GF-D8 (cell line): ENCODE results near the gene PCDH8.

ENCODE experiments used
- DNase-seq: peaks from one replicate; lab custom pipeline; 2025; lab: John Stamatoyannopoulos, UW

Gene PCDH8

DNA sequence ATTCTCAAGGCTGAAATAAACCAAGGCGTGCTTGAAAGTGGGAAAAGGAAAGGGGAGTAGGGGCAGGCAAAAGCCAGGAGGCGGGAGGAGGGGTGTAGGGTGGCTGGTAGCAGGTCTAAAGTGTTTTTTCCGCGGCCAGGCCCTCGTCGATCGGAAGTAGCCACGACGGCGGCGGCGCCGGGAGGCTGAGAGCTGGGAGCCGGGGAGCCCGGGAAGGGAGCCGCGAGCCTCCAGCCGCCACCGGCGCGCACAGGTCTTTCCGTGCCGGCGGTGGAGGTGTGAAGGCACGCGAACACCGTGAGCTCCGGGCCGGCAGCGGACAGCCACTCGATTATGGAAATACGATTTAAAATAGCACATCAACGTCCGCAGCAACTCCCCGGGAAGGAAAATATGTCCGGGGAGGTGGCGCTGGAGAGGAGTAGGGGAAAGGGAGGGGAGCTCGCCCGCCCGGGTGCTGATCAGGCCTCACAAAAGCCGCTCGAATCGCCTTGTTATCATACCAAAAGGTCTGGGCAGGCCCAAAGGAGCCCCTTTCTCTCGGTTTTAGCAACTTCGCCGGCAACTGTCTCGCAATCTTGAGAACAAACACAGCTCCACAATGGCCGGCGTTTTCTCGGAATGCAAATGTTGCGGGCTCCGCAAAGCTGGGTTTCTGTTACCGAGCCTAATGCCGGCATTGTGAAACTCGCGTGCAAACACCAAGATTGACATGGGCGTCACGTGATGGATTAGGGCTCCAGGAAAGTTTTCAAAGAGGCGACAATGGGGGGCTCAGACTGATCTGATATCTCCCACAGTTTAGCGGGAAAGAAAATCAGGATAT is 2.9 kb upstream of the PCDH8 start:
- no peak for DNase-seq

DNA sequence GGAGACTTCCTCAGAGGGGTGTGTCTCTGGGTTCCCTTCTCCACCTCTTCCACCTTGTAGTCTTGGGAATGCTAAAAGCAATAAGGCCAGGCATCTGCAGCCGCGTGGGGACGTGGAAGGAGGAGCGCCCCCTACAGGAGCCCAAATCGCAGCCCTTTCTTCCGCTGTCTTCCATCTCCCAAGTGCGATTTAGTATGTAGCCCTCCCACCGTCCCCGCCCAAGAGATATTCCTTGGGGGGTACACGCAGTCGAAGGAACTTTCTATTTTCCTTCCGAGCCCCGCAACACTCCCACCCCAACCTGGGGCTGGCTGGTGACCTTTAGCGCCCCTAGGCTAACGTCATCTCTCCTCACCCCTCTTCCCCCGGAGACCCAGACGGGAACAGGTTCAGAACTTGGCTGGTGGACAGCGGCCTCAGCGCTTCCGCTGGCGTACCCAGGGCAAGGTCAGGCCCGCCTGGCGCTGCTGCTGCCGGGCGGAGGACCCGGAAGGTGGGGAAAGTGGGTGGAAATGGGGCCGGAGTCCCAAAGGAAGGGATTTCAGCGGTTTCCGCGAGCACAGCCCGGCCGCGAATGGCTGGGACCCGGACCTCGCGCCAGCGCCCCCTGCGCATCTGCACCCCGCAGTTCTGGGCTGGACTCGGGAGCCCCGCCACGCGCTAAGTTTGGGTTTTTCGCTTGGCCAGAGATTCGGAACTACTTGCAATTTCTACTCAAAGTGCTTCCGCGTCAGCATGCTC is 2.1 kb upstream of the PCDH8 start:
- DNase-seq = no peak

DNA sequence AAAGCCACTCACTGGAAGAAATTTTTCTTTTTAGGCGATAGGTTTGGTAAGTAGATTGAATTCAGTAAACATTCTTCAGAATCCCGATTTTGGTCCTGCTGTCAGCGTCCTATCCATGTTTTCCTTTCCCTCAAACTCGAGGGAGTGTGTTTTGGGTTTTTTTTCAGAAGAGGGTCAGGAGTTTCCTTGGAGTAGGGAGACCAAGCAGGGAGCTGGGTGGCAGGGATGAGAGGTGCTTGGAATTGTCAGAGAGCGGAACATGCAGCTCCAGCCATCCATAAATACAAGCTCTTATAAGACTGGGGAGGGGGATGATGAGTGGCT is 1.6 kb upstream of the PCDH8 start:
- DNase-seq = no peak

DNA sequence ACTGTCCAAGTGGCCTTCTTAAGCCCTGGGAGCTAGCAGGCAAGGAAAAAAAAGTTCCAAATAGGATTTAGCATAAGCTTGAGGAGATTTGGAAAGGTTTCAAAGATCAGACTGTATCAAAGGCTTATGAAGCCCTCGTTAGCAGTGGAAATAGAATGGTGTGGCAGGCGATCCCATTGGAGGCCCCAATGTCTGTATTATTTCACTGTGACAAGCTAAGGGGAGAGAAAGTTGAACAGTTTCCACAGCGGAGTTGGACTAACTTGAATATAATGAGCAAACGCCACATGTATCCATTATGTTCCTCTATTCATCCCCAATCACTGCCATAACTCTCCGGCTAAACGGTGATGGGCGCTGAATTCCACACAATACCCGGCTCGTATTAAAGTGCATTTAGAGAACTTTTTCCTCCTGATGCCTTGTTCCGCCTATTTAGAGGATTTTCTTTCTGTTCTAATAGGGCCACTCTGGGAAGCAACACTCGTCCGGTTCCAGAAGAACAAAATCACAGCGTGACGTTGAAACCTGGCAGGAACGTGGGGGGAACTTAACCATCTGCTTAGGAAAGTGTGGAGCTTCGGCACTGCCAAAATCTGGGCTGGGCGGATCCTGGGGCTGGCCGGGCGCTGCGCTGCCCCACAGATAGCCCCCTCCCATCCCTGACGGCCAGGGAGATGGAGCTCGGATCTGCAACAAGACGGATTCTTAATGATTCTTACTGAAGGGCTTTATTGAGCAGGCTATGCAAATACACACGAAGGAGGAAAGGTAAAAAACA is 1.0 kb upstream of the PCDH8 start:
- no peak for DNase-seq

DNA sequence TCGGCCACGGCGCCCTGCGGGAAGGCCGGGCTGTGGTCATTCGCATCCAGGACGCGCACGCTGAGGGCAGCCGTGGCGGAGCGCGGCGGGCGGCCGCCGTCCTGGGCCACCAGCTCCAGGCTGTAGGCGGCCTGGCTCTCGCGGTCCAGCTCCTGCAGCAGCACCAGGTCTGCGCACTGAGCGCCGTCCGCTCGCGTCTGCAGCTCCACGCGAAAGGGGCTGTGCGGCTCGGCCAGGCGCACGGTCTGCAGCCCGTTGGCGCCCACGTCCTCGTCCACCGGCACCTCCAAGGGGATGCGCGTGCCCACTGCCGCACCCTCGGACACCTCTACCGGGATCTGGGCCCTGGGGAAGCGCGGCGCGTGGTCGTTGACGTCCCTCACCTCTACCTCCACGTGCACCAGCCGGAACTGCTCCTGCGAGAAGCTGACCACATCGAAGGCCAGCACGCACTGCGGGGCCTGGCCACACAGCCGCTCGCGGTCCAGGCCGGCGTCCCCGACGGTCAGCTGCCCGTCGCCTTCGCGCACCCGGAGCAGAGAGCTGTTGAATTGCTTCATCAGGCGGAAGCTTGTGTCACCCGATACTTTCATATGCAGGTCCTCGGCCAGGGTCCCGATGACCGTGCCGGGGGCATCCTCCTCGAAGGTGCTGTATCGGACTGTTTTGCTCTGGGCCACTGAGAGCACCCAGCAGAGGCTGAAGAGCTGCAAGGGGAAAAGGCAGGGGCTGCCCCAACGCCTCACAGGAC is 583 bp downstream of the PCDH8 start:
- no peak for DNase-seq

DNA sequence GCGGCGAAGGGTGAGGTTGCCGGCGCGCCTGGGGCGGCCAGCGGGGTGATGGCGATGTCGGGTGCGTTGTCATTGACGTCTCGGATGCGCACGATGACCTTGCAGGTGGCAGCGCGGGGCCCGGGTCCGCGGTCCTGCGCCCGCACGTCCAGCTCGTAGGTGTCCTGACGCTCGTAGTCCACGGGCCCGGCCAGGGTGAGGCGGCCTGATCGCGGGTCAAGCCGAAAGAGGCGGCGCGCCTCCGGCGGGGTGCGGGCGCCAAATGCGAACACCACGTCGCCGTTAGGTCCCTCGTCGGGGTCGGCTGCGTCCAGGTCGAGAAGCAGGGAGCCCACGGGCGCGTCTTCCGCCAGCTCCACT is 1.1 kb downstream of the PCDH8 start:
- DNase-seq = no peak

DNA sequence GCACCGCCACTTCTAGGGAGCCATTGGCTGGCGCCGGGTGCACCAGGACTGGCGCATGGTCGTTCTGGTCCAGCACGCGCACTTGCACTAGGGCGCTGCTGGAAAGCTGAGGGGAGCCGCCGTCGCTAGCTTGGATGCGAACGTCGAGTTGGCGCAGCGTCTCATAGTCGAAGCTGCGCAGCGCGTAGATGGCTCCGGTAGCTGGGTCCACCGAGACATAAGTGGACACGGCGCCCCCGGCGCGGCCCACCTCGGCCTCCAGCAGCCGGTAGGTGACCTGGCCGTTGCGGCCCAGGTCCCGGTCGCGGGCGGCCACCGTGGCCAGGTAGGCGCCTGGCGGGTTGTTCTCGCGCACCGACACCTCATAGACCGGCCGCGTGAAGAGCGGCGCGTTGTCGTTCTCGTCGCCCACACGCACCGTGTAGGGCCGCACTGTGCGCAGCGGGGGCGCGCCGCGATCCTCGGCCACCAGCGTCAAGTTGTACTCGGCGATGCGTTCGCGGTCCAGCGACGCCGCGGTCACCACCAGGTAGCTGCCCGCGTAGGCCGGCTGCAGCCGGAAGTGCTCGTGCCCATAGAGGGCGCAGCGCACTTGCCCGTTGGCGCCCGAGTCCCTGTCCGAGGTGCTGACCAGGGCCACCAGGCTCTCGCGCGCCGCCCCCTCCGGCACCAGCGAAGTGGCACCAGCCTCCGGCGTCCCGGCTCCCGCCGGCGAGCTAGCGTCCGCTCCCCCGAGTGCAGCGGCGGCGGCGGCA is 1.7 kb downstream of the PCDH8 start:
- no peak for DNase-seq

DNA sequence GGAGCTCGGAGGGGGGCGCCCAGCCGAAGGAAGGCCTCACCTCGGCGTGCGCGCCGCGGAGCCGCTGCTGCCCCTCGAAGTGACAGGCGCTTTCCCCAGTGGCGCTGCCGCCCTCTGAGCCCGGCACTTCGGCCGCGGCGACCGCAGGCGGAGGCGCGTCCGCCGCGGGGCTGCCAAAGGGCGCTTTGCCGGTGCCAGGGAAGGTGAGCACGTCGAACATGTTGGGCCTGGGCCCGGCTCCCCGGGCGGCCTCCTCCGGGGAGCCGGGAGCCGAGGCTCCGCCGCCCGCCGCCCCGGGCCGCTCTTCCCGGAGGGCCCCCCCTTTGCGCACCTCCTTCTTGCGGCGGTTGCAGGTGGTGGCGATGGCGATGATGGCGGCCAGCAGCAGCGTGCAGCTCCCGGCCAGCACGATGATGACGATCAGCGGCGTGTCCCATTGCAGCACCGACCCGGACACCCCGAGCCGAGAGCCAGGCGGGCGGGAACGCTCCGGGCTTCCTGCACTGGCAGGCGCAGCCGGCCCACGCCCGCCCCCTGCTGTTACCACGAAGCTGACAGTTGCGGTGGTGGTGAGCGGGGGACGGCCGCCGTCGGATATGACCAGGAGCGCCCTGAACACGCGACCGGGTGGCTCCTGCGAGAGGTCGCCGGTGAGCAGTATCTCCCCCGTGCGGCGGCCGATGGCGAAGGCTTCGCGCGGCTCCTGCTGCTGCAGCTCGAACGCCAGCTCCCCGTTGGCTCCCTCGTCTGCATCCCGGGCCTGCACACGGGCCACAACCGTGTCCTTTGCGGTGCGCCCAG is 2.5 kb downstream of the PCDH8 start:
- no peak for DNase-seq

DNA sequence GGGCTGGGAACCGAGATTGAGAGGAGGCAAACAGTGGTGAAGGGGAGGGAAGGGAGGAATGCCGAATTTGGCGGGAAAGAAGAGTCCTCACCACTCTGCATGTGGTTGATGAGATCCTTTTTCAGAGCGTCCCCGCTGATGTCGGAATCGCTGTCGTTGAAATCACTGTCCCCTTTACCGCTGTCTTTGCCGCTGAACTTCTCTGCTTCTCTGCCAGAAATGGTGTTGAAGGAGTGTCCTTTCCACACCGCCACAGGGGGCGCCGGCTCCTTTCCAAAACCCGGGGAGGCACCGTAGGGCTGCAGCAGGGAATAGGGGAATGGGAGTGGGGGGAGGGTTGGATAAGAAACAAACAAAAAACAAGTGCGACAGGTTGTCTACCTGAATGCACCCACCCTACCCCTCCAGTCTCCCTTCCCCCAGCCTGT is 3.1 kb downstream of the PCDH8 start:
- no peak for DNase-seq

DNA sequence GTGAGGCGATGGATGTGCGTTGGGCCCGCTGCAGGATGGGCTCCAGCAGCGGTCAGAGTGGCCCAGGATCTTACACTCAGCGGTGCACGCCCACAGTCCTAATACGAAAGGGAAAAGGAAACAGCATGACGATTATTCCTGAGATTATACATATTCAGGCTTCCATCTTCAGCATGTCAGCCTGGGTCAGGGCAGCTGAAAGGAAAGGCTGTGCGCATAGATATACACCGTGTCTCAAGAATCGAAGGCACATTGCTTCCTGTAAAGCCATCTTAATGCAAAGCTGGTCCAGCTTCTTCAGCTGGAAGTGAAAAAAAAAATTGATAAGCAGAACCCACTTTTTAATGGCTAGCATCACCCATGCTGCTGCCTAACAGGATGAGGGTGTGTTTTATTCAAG is 3.6 kb downstream of the PCDH8 start:
- no peak for DNase-seq

DNA sequence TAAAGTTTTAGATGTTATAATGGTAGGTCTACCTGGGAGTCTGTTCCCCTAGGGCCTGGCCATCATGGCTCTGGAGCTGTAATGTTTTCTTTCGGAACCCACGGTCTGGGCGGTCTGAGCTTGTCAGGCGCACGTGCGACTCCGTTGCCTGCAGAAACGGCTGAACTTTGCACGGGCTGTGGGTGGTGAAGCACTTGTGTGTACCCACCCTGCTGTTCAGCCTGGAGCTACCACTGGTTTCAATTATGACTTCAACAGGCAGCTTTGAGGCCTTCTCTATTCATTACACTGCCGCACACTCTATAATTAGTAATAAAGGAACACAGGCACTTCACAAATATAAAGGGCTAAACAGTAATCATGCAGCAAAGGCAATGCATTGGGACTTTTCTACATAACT is 6.0 kb downstream of the PCDH8 start:
- no peak for DNase-seq

DNA sequence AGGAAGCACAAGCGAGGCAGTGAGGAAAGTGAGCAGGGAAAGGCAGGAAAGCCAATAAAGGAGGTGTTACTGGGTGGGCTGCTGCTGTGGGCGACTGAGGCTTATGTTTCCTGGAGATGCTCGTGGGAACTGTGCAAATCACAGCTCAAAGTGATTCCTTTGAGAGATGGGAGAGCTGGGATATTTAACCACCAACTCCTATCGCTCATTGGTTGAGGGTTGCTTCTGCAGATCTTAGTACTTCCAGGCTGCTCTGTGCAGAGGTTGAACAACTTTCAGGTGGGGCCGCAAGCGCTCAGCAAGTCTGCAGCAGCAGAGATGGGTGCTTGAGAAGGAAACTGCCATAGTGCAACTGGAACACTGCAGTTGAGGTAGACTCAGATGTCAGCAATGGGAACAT is 8.4 kb downstream of the PCDH8 start:
- no peak for DNase-seq

DNA sequence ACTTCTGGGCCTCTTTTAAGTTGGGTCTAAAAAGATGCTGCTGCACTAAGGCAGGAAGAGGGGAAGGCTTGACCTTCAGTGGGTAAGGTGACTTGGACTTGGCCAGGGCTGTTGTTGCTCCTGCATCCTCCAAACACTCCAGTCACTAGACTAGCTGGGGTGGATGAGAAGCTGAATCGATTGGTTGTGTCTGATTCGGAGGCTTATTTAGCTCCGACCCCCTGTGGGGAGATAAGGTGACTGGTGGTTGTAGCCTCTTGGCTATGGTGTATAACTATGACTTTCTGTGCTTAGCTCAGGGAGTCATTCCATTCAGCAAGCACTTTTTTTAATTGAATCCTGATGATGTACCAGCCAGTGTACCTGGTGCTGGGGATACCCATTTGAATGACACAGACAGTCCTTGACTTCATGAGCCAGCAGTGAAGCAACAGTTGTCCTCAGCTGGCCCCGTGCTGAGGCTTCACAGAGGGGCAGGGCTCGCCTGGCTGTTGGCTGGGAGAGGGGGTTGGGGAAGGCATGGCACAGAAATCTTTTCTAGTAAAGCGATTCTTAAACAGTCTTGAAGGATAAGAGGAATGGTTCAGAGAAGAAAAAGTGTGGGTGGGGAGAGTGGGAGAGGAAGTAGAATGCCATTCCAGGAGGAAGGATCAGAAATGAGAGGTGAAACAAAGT is 9.9 kb downstream of the PCDH8 start:
- DNase-seq = no peak

DNA sequence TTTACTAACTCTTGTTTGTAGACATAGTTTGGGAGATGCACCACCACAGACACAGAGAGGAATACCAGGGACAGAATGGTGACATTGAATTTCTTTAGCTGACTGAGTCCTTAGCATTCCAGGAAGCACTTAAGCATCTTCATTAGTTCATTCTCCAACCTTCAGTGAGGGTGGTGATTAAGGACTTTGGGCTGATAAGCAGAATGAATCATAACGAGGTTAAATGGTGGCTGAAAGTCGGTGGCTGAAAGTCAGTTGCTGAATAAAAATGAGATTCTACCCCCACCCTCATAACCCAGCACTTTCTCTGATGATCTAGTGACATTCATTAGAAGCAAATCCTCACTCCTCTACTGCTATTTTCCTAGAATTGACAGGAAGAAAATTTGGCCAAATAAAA is 10.6 kb downstream of the PCDH8 start:
- no peak for DNase-seq

DNA sequence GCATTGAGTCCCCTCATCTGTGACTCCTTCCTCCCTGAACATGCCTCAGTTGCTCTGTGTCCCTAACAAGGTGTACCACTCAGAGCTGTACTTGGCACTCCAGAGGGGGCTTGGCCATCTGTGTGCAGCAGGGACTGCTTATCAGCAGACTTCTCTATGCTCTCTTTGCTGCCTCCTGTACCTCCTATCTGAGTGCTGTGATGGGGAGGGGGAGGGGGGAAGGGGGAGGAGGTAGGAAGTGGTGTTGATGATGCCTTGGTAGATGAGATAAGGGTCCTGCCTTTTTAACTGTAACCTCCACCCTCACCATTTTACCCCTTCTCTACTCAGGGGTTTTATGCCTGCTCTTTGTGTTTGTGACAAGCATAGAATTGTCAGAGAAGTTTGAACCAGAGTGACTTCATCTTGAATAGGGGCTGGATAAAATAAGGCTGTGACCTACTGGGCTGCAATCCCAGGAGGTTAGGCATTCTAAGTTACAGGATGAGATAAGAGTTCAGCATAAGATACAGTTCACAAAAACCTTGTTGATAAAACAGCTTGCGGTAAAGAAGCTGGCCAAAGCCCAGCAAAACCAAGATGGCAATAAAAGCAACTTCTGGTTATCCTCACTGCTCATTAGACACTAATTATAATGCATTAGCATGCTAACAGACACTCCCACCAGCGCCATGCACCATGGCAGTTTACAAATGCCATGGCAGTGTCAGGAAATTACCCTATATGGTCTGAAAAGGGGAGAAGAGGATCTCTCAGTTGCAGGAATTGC is 13.2 kb downstream of the PCDH8 start:
- no peak for DNase-seq

DNA sequence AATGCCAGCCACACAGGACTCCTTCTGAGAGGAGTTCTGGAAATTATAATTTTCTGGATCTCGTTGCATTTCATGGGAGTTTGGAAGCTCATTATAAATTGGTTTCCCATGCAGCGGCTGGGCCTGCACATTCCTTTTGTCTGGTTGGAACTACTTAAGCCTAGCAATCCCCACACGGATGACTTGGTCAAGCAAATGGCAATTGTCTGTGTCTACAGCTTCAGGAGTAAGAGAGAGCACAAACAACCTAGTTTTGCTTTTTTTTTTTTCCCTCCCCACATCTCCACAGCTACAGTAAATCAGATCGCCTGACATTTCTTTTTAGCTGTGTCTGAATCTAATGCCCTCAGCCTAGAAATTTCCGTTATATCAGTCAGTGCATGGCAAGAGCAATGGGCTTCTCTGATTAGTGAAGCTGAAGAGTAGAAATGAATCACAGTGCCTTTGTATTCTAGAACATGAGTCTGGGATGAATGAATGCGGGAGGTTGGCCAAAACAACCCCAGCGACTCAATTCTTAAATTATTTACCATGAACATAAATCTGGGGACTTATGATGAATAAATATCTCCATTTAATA is 15.1 kb downstream of the PCDH8 start:
- DNase-seq = no peak

DNA sequence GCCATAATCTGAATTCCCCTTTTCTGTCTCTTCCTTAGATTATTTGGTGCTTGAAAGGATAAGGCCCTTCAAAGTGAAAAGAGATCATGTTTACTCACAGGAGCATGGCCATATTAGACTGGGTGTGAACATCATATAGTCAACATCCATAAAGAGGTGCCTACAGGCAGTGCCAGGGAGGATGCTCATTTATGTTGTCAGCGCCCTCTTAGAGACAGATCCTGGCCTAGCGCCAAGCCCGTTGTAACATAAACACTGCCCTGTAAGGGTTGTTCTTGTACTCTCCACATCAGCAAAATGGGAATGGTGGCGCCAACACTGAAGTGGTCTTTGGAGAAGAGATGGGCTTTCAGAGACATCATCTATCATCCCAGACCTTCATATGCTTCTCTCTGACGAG is 16.1 kb downstream of the PCDH8 start:
- no peak for DNase-seq

DNA sequence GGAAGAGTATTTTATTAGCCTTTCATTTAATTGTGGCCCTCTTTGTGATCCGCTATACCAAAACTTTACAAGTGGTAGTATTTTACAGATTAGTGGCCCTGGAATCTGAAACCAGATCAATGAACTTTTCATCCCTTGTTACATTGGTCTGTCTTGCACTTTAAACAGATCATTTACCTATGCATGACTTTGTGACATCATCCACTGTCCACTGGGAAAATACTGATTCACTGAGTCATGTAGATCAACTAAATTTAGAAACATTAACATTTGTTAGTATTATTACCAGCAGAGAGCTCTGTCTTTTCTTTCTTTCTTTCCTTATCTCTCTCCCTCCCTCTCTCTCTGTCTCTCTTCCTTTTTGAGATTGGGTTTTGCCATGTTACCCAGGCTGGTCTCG is 17.5 kb downstream of the PCDH8 start:
- no peak for DNase-seq

DNA sequence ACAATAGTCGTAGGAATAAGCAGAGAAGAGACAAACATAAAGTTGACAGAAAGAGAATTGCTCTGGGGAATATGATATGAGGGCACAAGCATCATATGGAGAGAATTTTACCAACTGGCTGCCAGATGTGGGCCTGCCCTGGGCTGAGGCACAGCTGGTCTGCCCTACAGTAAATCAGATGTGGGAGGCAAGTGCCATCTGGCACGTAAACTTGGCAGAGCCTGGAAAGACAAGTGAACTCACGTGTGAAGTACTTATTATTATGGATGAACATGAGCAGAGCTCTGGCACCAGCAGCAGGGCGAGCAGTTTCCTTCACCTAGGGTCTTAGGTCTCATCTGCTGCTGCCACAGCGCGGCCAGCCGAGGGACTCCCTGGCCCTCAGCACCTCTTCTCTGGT is 20.6 kb downstream of the PCDH8 start:
- no peak for DNase-seq
